Panc1 (cell line): ENCODE measurements around the gene SLC44A1. TPM values are rescaled to one million over a fixed set of nuclear protein-coding genes. Genes with fewer than 3 reads are reported as not detected.

ENCODE experiments used
- ATAC-seq: fragments of 200-7000 bp; cut with Tn5 transposase; 2 replicates; pipeline ENCODE4 v1.9.1; 2020; ENCODE audit warnings: mild to moderate bottlenecking, moderate library complexity
- BruUV-seq: library from RNA; stranded (reverse); fragments of 400-500 nt; replicated peaks from 2 replicates; lab custom pipeline; 2021; lab: Mats Ljungman, UMichigan
- CTCF ChIA-PET: fragments of 300-600 bp; sonication (Branson Sonifier 250); formaldehyde crosslinking; loops from one replicate; lab custom pipeline; 2022; ENCODE audit warnings: antibody characterized with exemption; lab: Charles Lee
- POLR2A ChIA-PET: fragments of 300-600 bp; sonication (Branson Sonifier 250); formaldehyde crosslinking; loops from one replicate; lab custom pipeline; 2022; ENCODE audit warnings: antibody characterized with exemption; lab: Charles Lee
- DNase-seq: peaks from one replicate; pipeline ENCODE4 v3.0.0-alpha.2; 2010; ENCODE audit warnings: low read depth, low spot score
- H3K27ac ChIP-seq: 2 replicates; pipeline ENCODE4 v1.5.1; 2011; ENCODE audit warnings: mild to moderate bottlenecking, low read length, inconsistent platforms
- H3K27me3 ChIP-seq: fragments of 200-500 bp; sonication (Bioruptor generic); 2 replicates; pipeline ENCODE4 v1.6.0; 2014; ENCODE audit warnings: low read length, inconsistent platforms; ENCODE audit not compliant: control insufficient read depth, insufficient read depth
- H3K36me3 ChIP-seq: fragments of 200-500 bp; sonication (Bioruptor generic); 2 replicates; pipeline ENCODE4 v1.5.1; 2014; ENCODE audit warnings: inconsistent platforms, mild to moderate bottlenecking, low read length, moderate library complexity; ENCODE audit not compliant: control insufficient read depth, insufficient read depth
- H3K4me1 ChIP-seq: 2 replicates; pipeline ENCODE4 v1.5.1; 2011; ENCODE audit warnings: inconsistent platforms, mild to moderate bottlenecking, low read length, moderate library complexity; ENCODE audit not compliant: control insufficient read depth, insufficient read depth
- H3K4me3 ChIP-seq, 2 experiments: 2 replicates each; pipeline ENCODE4 v1.5.1; 2011 to 2012; ENCODE audit warnings: low read depth in 2 of 2, low read length in 2 of 2, mild to moderate bottlenecking in 2 of 2, inconsistent platforms in 1 of 2, moderate library complexity in 1 of 2
- H3K9me3 ChIP-seq: fragments of 200-500 bp; sonication (Bioruptor generic); 2 replicates; pipeline ENCODE4 v1.5.1; 2014; ENCODE audit warnings: low read depth, mild to moderate bottlenecking, inconsistent platforms, low read length, moderate library complexity; ENCODE audit not compliant: control insufficient read depth, insufficient read depth
- CTCF ChIP-seq: fragments of 450-650 bp; IDR thresholded peaks from 2 replicates; pipeline ENCODE4 v1.5.1; 2017; ENCODE audit warnings: mild to moderate bottlenecking
- POLR2AphosphoS5 ChIP-seq: IDR thresholded peaks from 2 replicates; pipeline ENCODE4 v1.6.1; 2012; ENCODE audit warnings: mild to moderate bottlenecking, low read depth, low read length, moderate library complexity
- SIN3A ChIP-seq: IDR thresholded peaks from 2 replicates; pipeline ENCODE4 v1.6.1; 2012; ENCODE audit warnings: low read depth, mild to moderate bottlenecking, low read length, moderate library complexity, borderline replicate concordance; ENCODE audit not compliant: insufficient read depth
- TCF7L2 ChIP-seq: IDR thresholded peaks from 2 replicates; pipeline ENCODE4 v1.6.1; 2011; ENCODE audit warnings: mild to moderate bottlenecking, low read depth, low read length, inconsistent platforms
- in situ Hi-C: cut with HindIII; loops from 2 replicates; pipeline ENCODE4 v1.10.0; 2016; ENCODE audit warnings: low sequenced_read_pairs, low pct_unique_long_range_greater_than_20kb
- intact Hi-C: fragments of 100-400 bp; cut with micrococcal nuclease; formaldehyde crosslinking; loops from one replicate; pipeline ENCODE4 v1.10.0; 2022; ENCODE audit not compliant: unreplicated experiment
- total RNA-seq: library from RNA; stranded (reverse); gene quantifications from one replicate; pipeline ENCODE4 v1.2.1, GENCODE V29; 2021; ENCODE audit not compliant: unreplicated experiment
- TF ChIP-seq, protein P1 (sequence below), 2 experiments: IDR thresholded peaks; 2 replicates each; pipeline ENCODE4 v1.6.1; 2011 to 2012; ENCODE audit warnings: low read depth in 2 of 2, control low read depth in 1 of 2, low read length in 1 of 2, mild to moderate bottlenecking in 1 of 2, moderate library complexity in 1 of 2; ENCODE audit not compliant: insufficient read depth in 1 of 2

Gene SLC44A1
- total RNA-seq, 1 experiment from 2014 or later: 8.7 TPM

GRCh38 chr9:105258225-105258737 lies 13.8 kb downstream of the SLC44A1 start:
- POLR2A ChIA-PET: interaction anchor here (0.6 kb wide), 1 partner anchor 456 kb away, joined by 4 read pairs; no protein-coding TSS in a partner anchor
- DNase-seq (no peak), ATAC-seq (no peak)
- no peak overlapping the region for H3K27ac ChIP-seq
- intact Hi-C loops: no loop called here
- no TSS peak for BruUV-seq
- CTCF ChIA-PET: no interaction called here
- no peaks in the 10 kb centered on the region for H3K27me3 ChIP-seq
- H3K4me3 ChIP-seq: no peak overlapping the region
- no peaks in the 10 kb centered on the region for H3K4me1 ChIP-seq
- in situ Hi-C loops: no loop called here
- no peaks in the 10 kb centered on the region for H3K36me3 ChIP-seq
- no peaks in the 10 kb centered on the region for H3K9me3 ChIP-seq
- TF ChIP-seq, protein P1, sequence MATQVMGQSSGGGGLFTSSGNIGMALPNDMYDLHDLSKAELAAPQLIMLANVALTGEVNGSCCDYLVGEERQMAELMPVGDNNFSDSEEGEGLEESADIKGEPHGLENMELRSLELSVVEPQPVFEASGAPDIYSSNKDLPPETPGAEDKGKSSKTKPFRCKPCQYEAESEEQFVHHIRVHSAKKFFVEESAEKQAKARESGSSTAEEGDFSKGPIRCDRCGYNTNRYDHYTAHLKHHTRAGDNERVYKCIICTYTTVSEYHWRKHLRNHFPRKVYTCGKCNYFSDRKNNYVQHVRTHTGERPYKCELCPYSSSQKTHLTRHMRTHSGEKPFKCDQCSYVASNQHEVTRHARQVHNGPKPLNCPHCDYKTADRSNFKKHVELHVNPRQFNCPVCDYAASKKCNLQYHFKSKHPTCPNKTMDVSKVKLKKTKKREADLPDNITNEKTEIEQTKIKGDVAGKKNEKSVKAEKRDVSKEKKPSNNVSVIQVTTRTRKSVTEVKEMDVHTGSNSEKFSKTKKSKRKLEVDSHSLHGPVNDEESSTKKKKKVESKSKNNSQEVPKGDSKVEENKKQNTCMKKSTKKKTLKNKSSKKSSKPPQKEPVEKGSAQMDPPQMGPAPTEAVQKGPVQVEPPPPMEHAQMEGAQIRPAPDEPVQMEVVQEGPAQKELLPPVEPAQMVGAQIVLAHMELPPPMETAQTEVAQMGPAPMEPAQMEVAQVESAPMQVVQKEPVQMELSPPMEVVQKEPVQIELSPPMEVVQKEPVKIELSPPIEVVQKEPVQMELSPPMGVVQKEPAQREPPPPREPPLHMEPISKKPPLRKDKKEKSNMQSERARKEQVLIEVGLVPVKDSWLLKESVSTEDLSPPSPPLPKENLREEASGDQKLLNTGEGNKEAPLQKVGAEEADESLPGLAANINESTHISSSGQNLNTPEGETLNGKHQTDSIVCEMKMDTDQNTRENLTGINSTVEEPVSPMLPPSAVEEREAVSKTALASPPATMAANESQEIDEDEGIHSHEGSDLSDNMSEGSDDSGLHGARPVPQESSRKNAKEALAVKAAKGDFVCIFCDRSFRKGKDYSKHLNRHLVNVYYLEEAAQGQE (IDR thresholded peaks at IDR 0.05; ENCODE audit: insufficient read depth in 1 of 2, low read depth in 2 of 2, low read length in 1 of 2): no peak
- TF ChIP-seq TCF7L2: no peak
- TF ChIP-seq POLR2AphosphoS5: no peak
- no peak for TF ChIP-seq SIN3A
- no peak for TF ChIP-seq CTCF

GRCh38 chr9:105259274-105259673 lies 14.8 kb downstream of the SLC44A1 start:
- ChIA-PET CTCF (no interaction called here), POLR2A (no interaction called here)
- in situ Hi-C loops: no loop called here
- intact Hi-C loops: no loop called here
- TF ChIP-seq POLR2AphosphoS5 (no peak), CTCF (no peak), TCF7L2 (no peak), SIN3A (no peak)
- TF ChIP-seq, protein P1 (IDR thresholded peaks at IDR 0.05; ENCODE audit: insufficient read depth in 1 of 2, low read depth in 2 of 2, low read length in 1 of 2): no peak
- H3K36me3 ChIP-seq: no peaks in the 10 kb centered on the region
- BruUV-seq: no TSS peak
- DNase-seq (no peak), ATAC-seq (no peak)
- H3K4me3 ChIP-seq: no peak overlapping the region
- no peak overlapping the region for H3K27ac ChIP-seq
- no peaks in the 10 kb centered on the region for H3K4me1 ChIP-seq
- no peaks in the 10 kb centered on the region for H3K27me3 ChIP-seq
- no peaks in the 10 kb centered on the region for H3K9me3 ChIP-seq
